Activated CD4-positive, alpha-beta T cell treated with anti-CD3 and anti-CD28 coated beads for 36 hours (primary cell): ENCODE data around the gene PNMT. TPM values are rescaled to one million over a fixed set of nuclear protein-coding genes. Genes with fewer than 3 reads are reported as not detected.

Source experiments
- ATAC-seq: fragments of 200-7000 bp; cut with Tn5 transposase; one replicate; pipeline ENCODE4 v1.10.0; 2021; ENCODE audit warnings: mild to moderate bottlenecking, moderate library complexity
- CTCF ChIA-PET: fragments of 350-600 bp; sonication (Branson Sonifier 250); formaldehyde crosslinking; loops from one replicate; lab custom pipeline; 2021; ENCODE audit warnings: antibody characterized with exemption; lab: Charles Lee
- POLR2A ChIA-PET: fragments of 350-600 bp; sonication (Branson Sonifier 250); formaldehyde crosslinking; loops from one replicate; lab custom pipeline; 2021; ENCODE audit warnings: antibody characterized with exemption, inconsistent platforms; lab: Charles Lee
- DNase-seq: peaks from one replicate; pipeline ENCODE4 v3.0.0-alpha.2; 2020
- H3K27ac Mint-ChIP-seq: one replicate; pipeline ENCODE4 v1.8.0; 2021; ENCODE audit warnings: mixed read lengths
- H3K27me3 Mint-ChIP-seq: one replicate; pipeline ENCODE4 v1.8.0; 2021; ENCODE audit warnings: mixed read lengths
- H3K36me3 Mint-ChIP-seq: one replicate; pipeline ENCODE4 v1.8.0; 2021; ENCODE audit warnings: low read depth, mixed read lengths
- H3K4me1 Mint-ChIP-seq: one replicate; pipeline ENCODE4 v1.8.0; 2021; ENCODE audit warnings: mixed read lengths
- H3K4me3 Mint-ChIP-seq: one replicate; pipeline ENCODE4 v1.8.0; 2021; ENCODE audit warnings: mild to moderate bottlenecking, moderate library complexity, mixed read lengths
- H3K9me3 Mint-ChIP-seq: one replicate; pipeline ENCODE4 v1.8.0; 2021; ENCODE audit warnings: low read depth, mixed read lengths
- intact Hi-C, 2 experiments: fragments of 100-400 bp; cut with DNase I in 1 of 2; cut with micrococcal nuclease in 1 of 2; formaldehyde crosslinking; loops; one replicate each; pipeline versions ENCODE4 v1.14.2 to v1.15.1; 2022 to 2024; cut with DNase I, micrococcal nuclease
- total RNA-seq, 2 experiments: library from RNA; stranded (reverse); gene quantifications; one replicate each; pipeline ENCODE4 v1.2.3, GENCODE V29; 2021

PNMT gene
- total RNA-seq, 2 experiments from 2014 or later, result not detected

- no peak for DNase-seq
- Mint-ChIP-seq H3K4me1 (peaks cover 56% of the 10 kb centered on the region), H3K36me3 (peaks cover 9% of the 10 kb centered on the region), H3K27me3 (no peaks in the 10 kb centered on the region), H3K4me3 (no peak overlapping the region), H3K9me3 (no peaks in the 10 kb centered on the region), H3K27ac (peak overlapping the region; percentile 90)
- CTCF ChIA-PET, result interaction anchor here (0.7 to 1.8 kb wide), 7 partner anchors 10 to 443 kb away, joined by 3 to 11 read pairs (median 5); partner anchors contain the start of gene PNMT
- POLR2A ChIA-PET, result no interaction called here
- peak; percentile 2 for ATAC-seq
- intact Hi-C loops, result no loop called here
Observed at GRCh38 chr17:39678340-39679116, 10.3 kb downstream of the PNMT start.

- no peak overlapping the region for H3K4me3 Mint-ChIP-seq
- DNase-seq (peak; percentile 55), ATAC-seq (peak; percentile 79)
- intact Hi-C loops, result no loop called here
- H3K27me3 Mint-ChIP-seq, result no peaks in the 10 kb centered on the region
- peak overlapping the region; percentile 90 for H3K27ac Mint-ChIP-seq
- POLR2A ChIA-PET, result no interaction called here
- H3K4me1 Mint-ChIP-seq, result peaks cover 56% of the 10 kb centered on the region
- no peaks in the 10 kb centered on the region for H3K9me3 Mint-ChIP-seq
- H3K36me3 Mint-ChIP-seq, result peaks cover 9% of the 10 kb centered on the region
- CTCF ChIA-PET, result interaction anchor here (0.6 to 1.8 kb wide), 9 partner anchors 8 to 444 kb away, joined by 3 to 11 read pairs (median 4); partner anchors contain the start of gene PNMT
Observed at GRCh38 chr17:39679521-39680192, 11.4 kb downstream of the PNMT start.

GRCh38 chr17:39683295-39683939 is 15.2 kb downstream of the PNMT start:
- intact Hi-C loops, result no loop called here
- ChIA-PET CTCF (interaction anchor here (0.6 to 0.8 kb wide), 2 partner anchors 47 to 196 kb away, joined by 3 to 4 read pairs; no protein-coding TSS in a partner anchor), POLR2A (no interaction called here)

GRCh38 chr17:39684369-39685192 is 16.3 kb downstream of the PNMT start:
- Mint-ChIP-seq H3K4me3 (no peak overlapping the region), H3K4me1 (peaks cover 34% of the 10 kb centered on the region), H3K36me3 (peaks cover 9% of the 10 kb centered on the region), H3K27me3 (no peaks in the 10 kb centered on the region), H3K27ac (no peak overlapping the region), H3K9me3 (no peaks in the 10 kb centered on the region)
- intact Hi-C loops, result loop anchor here (5.0 kb wide), 4 partner anchors 48 to 533 kb away; partner anchors contain the start of genes MED24 (in 1 of the 2), MIEN1 (in 1 of the 2) and WIPF2 (in 1 of the 2)
- ChIA-PET POLR2A (no interaction called here), CTCF (interaction anchor here (0.7 to 1.4 kb wide), 2 partner anchors 34 to 41 kb away, joined by 3 to 4 read pairs; no protein-coding TSS in a partner anchor)
- ATAC-seq (no peak), DNase-seq (no peak)

More at GRCh38 chr17:39683295-39683939, 15.2 kb downstream of the PNMT start:
- Mint-ChIP-seq H3K27me3 (no peaks in the 10 kb centered on the region), H3K4me1 (peaks cover 38% of the 10 kb centered on the region), H3K9me3 (no peaks in the 10 kb centered on the region), H3K27ac (no peak overlapping the region), H3K4me3 (no peak overlapping the region), H3K36me3 (peaks cover 12% of the 10 kb centered on the region)
- DNase-seq (no peak), ATAC-seq (no peak)

GRCh38 chr17:39687101-39687545 is 18.9 kb downstream of the PNMT start:
- peaks cover 5% of the 10 kb centered on the region for H3K36me3 Mint-ChIP-seq
- intact Hi-C loops, result loop anchor here (1.0 to 5.0 kb wide), 8 partner anchors 45 to 530 kb away; partner anchors contain the start of genes IKZF3 (in 1 of the 2), LRRC3C (in 1 of the 2), MED24 (in 1 of the 2) and MIEN1 (in 1 of the 2)
- ChIA-PET POLR2A (no interaction called here), CTCF (interaction anchor here (0.6 to 0.7 kb wide), 2 partner anchors 64 to 154 kb away, joined by 3 read pairs; no protein-coding TSS in a partner anchor)
- no peak for DNase-seq
- no peak for ATAC-seq
- H3K4me3 Mint-ChIP-seq, result peak overlapping the region; percentile 86
- no peaks in the 10 kb centered on the region for H3K9me3 Mint-ChIP-seq
- H3K27ac Mint-ChIP-seq, result peak overlapping the region; percentile 95
- H3K4me1 Mint-ChIP-seq, result peaks cover 19% of the 10 kb centered on the region
- no peaks in the 10 kb centered on the region for H3K27me3 Mint-ChIP-seq

GRCh38 chr17:39687546-39688474 is 19.6 kb downstream of the PNMT start, which contains the start of gene PGAP3:
TSS of gene PGAP3 (minus strand) at chr17:39688057. CDS start at chr17:39688014, 43 bp downstream.
- peak; percentile 92 for DNase-seq
- peak within 1 kb of the TSS; percentile 86 for H3K4me3 Mint-ChIP-seq
- H3K36me3 Mint-ChIP-seq, result peaks cover 5% of the 10 kb centered on the region
- peaks cover 19% of the 10 kb centered on the region for H3K4me1 Mint-ChIP-seq
- H3K27me3 Mint-ChIP-seq, result no peaks in the 10 kb centered on the region
- ATAC-seq, result peak; percentile 96
- CTCF ChIA-PET, result interaction anchor here (0.7 to 1.4 kb wide), 10 partner anchors 12 to 132 kb away, joined by 3 to 5 read pairs (median 3); no protein-coding TSS in a partner anchor
- POLR2A ChIA-PET, result interaction anchor here (0.6 kb wide), 2 partner anchors 19 to 601 kb away, joined by 5 to 12 read pairs; partner anchors contain the start of gene PNMT
- H3K27ac Mint-ChIP-seq, result peak within 1 kb of the TSS; percentile 95
- no peaks in the 10 kb centered on the region for H3K9me3 Mint-ChIP-seq
- intact Hi-C loops, result loop anchor here (1.0 to 5.0 kb wide), 12 partner anchors 42 to 529 kb away; partner anchors contain the start of genes MIEN1 (in 2 of the 2), STARD3 (in 2 of the 2), IKZF3 (in 1 of the 2) and LRRC3C (in 1 of the 2)

GRCh38 chr17:39688475-39688835 is 20.2 kb downstream of the PNMT start:
- H3K9me3 Mint-ChIP-seq, result no peaks in the 10 kb centered on the region
- no peak for DNase-seq
- H3K4me1 Mint-ChIP-seq, result peaks cover 19% of the 10 kb centered on the region
- H3K36me3 Mint-ChIP-seq, result peaks cover 3% of the 10 kb centered on the region
- H3K27ac Mint-ChIP-seq, result peak overlapping the region; percentile 95
- H3K27me3 Mint-ChIP-seq, result no peaks in the 10 kb centered on the region
- peak overlapping the region; percentile 86 for H3K4me3 Mint-ChIP-seq
- ChIA-PET CTCF (interaction anchor here (0.7 to 1.4 kb wide), 9 partner anchors 13 to 131 kb away, joined by 3 to 5 read pairs (median 3); no protein-coding TSS in a partner anchor), POLR2A (interaction anchor here (0.6 kb wide), 1 partner anchor 20 kb away, joined by 12 read pairs; the partner anchor contains the start of gene PNMT)
- intact Hi-C loops, result loop anchor here (1.0 to 5.0 kb wide), 8 partner anchors 42 to 529 kb away; partner anchors contain the start of genes MIEN1 (in 2 of the 2), STARD3 (in 2 of the 2), MED1 (in 1 of the 2) and MED24 (in 1 of the 2)
- no peak for ATAC-seq

GRCh38 chr17:39688945-39689344 is 20.7 kb downstream of the PNMT start:
- H3K4me3 Mint-ChIP-seq, result peak overlapping the region; percentile 86
- DNase-seq, result no peak
- peaks cover 3% of the 10 kb centered on the region for H3K36me3 Mint-ChIP-seq
- peak overlapping the region; percentile 95 for H3K27ac Mint-ChIP-seq
- no peaks in the 10 kb centered on the region for H3K27me3 Mint-ChIP-seq
- H3K4me1 Mint-ChIP-seq, result peaks cover 19% of the 10 kb centered on the region
- ChIA-PET POLR2A (interaction anchor here (0.7 kb wide), 1 partner anchor 34 kb away, joined by 4 read pairs; no protein-coding TSS in a partner anchor), CTCF (interaction anchor here (0.7 to 1.4 kb wide), 2 partner anchors 23 to 42 kb away, joined by 3 to 5 read pairs; no protein-coding TSS in a partner anchor)
- ATAC-seq, result no peak
- H3K9me3 Mint-ChIP-seq, result no peaks in the 10 kb centered on the region
- intact Hi-C loops, result loop anchor here (1.0 to 5.0 kb wide), 8 partner anchors 41 to 528 kb away; partner anchors contain the start of genes MIEN1 (in 2 of the 2), STARD3 (in 2 of the 2), MED1 (in 1 of the 2) and MED24 (in 1 of the 2)

GRCh38 chr17:39694593-39694992 is 26.3 kb downstream of the PNMT start:
- ChIA-PET POLR2A (no interaction called here), CTCF (interaction anchor here (1.0 kb wide), 1 partner anchor 72 kb away, joined by 5 read pairs; no protein-coding TSS in a partner anchor)
- H3K4me3 Mint-ChIP-seq, result no peak overlapping the region
- no peak overlapping the region for H3K27ac Mint-ChIP-seq
- H3K9me3 Mint-ChIP-seq, result no peaks in the 10 kb centered on the region
- H3K36me3 Mint-ChIP-seq, result peaks cover 2% of the 10 kb centered on the region
- no peak for ATAC-seq
- peaks cover under 1% of the 10 kb centered on the region for H3K4me1 Mint-ChIP-seq
- intact Hi-C loops, result no loop called here
- peaks cover 10% of the 10 kb centered on the region for H3K27me3 Mint-ChIP-seq
- DNase-seq, result no peak
